BJ (cell line): ENCODE measurements around the gene KCNQ1. TPM values are rescaled to one million over a fixed set of nuclear protein-coding genes. Genes with fewer than 3 reads are reported as not detected.

Source experiments
- CTCF ChIA-PET: fragments of 350-600 bp; formaldehyde crosslinking; extraction: SDS; loops from one replicate; lab custom pipeline; 2021; ENCODE audit warnings: antibody characterized with exemption, inconsistent platforms; lab: Yijun Ruan, JAX
- POLR2A ChIA-PET: fragments of 300-600 bp; sonication (Branson Sonifier 250); formaldehyde crosslinking; extraction: SDS; loops from one replicate; lab custom pipeline; 2021; ENCODE audit warnings: antibody characterized with exemption; lab: Charles Lee
- DNase-seq: peaks from one replicate; pipeline ENCODE4 v3.0.0-alpha.2; 2011; ENCODE audit warnings: low read depth
- H3K27me3 ChIP-seq: 2 replicates; pipeline ENCODE4 v1.6.0; 2011; ENCODE audit warnings: low read length; ENCODE audit not compliant: control insufficient read depth, insufficient read depth
- H3K36me3 ChIP-seq: 2 replicates; pipeline ENCODE4 v1.5.1; 2011; ENCODE audit warnings: low read length; ENCODE audit not compliant: control insufficient read depth, insufficient read depth
- H3K4me3 ChIP-seq: 2 replicates; pipeline ENCODE4 v1.5.1; 2011; ENCODE audit warnings: low read depth, mild to moderate bottlenecking, control low read depth, low read length
- polyA plus RNA-seq: library from polyadenylated mRNA; depleted of rRNA; stranded (reverse); fragments of >200 nt; gene quantifications from 2 replicates; pipeline ENCODE4 v1.2.3, GENCODE V29; 2011
- TF ChIP-seq, protein P1 (sequence below): IDR thresholded peaks from 2 replicates; pipeline ENCODE4 v1.5.1; 2011; ENCODE audit warnings: low read depth, mild to moderate bottlenecking, control low read depth, inconsistent platforms, low read length, moderate library complexity; ENCODE audit not compliant: insufficient read depth

KCNQ1 gene
- polyA plus RNA-seq, 1 experiment, result not detected

DNA sequence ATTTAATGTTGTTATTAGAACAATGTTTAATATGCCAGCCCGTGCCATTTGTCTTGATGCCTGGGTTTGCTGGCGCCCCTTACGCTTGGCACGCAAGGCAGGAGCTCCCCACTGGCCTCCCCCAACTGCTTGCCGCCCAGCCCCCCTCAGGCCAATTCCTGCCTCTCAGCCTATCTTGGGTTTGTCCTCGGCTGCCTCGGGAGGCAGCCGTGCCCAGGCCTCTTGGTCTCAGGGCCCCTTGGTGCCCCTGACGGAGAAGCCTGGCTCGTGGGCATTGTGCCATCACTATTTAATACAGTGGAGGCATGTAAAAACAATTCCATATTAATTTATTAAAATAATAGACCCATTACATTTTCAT is 135.2 kb downstream of the KCNQ1 start:
- no peak overlapping the region for H3K4me3 ChIP-seq
- POLR2A ChIA-PET, result no interaction called here
- H3K36me3 ChIP-seq, result no peaks in the 10 kb centered on the region
- TF ChIP-seq, protein P1, sequence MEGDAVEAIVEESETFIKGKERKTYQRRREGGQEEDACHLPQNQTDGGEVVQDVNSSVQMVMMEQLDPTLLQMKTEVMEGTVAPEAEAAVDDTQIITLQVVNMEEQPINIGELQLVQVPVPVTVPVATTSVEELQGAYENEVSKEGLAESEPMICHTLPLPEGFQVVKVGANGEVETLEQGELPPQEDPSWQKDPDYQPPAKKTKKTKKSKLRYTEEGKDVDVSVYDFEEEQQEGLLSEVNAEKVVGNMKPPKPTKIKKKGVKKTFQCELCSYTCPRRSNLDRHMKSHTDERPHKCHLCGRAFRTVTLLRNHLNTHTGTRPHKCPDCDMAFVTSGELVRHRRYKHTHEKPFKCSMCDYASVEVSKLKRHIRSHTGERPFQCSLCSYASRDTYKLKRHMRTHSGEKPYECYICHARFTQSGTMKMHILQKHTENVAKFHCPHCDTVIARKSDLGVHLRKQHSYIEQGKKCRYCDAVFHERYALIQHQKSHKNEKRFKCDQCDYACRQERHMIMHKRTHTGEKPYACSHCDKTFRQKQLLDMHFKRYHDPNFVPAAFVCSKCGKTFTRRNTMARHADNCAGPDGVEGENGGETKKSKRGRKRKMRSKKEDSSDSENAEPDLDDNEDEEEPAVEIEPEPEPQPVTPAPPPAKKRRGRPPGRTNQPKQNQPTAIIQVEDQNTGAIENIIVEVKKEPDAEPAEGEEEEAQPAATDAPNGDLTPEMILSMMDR, result no peak
- CTCF ChIA-PET, result no interaction called here
- no peak for DNase-seq
- no peaks in the 10 kb centered on the region; the same call in 1 of the 2 replicates for H3K27me3 ChIP-seq

DNA sequence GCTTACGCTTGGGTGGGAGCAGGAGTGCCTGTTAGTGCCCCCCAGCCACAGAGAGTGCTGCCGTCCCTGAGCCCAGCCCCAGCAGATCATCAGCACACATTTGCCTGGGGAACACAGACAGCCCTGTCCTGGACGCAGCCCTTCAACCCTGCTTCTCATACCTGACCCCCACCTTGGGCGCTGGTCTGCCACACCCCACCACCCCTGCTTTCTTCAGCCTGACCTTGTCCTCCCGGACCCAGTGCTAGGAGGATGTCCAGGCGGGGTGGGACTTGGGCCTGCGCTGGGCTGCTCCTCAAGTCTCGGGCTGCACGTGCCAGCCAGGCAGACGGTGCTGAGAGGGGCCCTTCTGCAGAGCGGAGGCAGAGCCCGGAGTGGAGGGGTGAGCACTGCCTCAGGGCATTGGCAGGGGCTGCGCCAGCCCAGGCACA is 135.8 kb downstream of the KCNQ1 start:
- no peaks in the 10 kb centered on the region; the same call in 1 of the 2 replicates for H3K27me3 ChIP-seq
- no peaks in the 10 kb centered on the region for H3K36me3 ChIP-seq
- TF ChIP-seq, protein P1, result no peak
- DNase-seq, result no peak
- CTCF ChIA-PET, result no interaction called here
- no peak overlapping the region for H3K4me3 ChIP-seq
- POLR2A ChIA-PET, result no interaction called here

DNA sequence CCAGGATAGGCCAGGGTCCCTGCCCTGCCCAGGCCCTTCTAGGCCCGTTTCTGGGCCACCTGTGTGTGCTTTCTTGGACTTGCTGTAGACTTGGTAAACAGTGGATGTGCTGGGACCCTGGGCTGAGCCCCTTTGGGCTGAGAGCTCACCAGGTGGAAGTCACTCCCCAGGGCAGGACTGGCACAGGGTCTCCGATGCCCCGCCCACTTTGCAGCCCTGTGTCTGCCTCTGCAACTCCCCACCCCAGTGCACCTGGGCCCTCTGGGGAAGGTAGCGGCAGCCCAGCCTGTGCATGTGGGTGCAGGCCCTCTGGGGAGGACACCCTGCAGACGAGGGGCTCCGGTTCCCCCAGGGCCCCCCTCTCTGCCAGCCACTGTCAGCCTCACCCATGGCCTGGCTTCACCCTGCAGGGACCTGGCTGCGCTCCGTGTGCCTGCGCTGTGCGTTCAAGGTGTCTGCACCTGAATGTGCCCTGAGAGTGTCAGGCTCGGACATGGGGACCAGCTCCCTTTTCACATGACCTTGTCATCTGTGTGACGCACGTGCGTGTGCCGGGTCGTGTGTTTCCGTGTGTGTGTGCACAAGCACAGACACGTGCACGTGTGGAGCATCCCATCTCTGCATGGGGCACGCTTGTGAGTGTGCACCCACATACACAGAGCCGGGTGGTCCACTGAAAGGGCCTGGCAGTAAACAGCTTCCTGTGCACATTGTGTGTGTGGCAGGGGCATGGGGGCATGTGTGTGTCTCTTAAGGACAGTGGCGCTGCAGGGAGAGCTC is 136.5 kb downstream of the KCNQ1 start:
- H3K27me3 ChIP-seq, result no peaks in the 10 kb centered on the region; the same call in 1 of the 2 replicates
- TF ChIP-seq, protein P1, result no peak
- POLR2A ChIA-PET, result no interaction called here
- H3K4me3 ChIP-seq, result no peak overlapping the region
- H3K36me3 ChIP-seq, result no peaks in the 10 kb centered on the region
- DNase-seq, result no peak
- CTCF ChIA-PET, result no interaction called here

DNA sequence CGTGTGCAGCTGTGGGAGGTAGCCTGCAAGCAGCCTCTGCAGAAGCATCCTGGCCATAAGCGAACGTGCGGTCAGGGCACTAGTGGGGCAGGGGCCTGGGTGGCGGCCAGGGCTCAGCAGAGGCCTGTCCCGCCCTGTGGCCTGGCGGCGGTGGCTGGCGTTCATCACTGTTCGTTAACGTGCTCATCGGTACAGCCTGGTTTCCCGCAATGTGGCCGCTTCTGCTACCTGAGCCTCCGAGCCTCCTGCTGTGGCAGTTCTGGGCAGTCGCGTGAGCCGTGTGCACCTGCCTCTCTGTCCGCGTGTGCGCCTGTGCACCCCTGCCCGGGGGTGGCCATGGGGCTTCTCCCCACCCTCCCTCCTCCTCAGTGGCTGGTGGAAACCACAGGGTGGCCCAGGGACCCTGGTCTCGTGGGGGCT is 137.1 kb downstream of the KCNQ1 start:
- CTCF ChIA-PET, result no interaction called here
- DNase-seq, result no peak
- POLR2A ChIA-PET, result no interaction called here

DNA sequence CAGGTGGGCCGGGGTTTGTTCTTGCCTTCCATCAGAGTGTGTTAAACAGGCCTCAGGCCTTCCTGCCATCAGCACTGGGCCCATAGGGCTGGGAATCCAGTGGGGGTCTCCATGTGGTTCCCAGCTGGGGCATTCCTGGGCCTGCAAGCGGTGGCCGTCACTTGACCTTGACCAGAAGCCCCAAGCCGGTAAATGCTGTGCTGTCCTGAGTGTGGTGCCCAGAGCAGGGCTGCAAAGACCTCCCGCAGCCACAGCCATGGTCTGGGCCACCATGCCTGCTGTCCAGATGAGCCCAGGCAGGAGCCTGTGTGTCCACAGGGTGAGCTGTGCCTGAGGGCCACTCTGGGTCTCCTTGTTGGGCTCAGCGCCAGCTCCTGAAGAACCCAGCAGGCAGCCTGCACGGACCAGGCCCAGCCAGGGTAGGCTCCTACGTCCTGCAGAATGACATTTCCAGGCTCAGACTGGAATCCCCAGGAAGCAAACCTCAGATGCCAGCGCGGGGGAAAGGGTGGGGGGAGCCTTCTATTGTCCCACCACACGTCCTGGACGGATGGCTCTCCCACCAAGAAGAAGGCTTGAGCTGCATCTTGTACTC is 137.6 kb downstream of the KCNQ1 start:
- ChIA-PET CTCF (no interaction called here), POLR2A (no interaction called here)
- DNase-seq, result no peak
- TF ChIP-seq, protein P1, result no peak
- Histone ChIP-seq H3K27me3 (no peaks in the 10 kb centered on the region; the same call in 1 of the 2 replicates), H3K36me3 (no peaks in the 10 kb centered on the region), H3K4me3 (no peak overlapping the region)

More for the DNA sequence above, 137.1 kb downstream of the KCNQ1 start:
- Histone ChIP-seq H3K4me3 (no peak overlapping the region), H3K27me3 (no peaks in the 10 kb centered on the region; the same call in 1 of the 2 replicates), H3K36me3 (no peaks in the 10 kb centered on the region)
- TF ChIP-seq, protein P1, result no peak
